K562 (cell line): ENCODE measurements around the gene GRIA4. TPM values are rescaled to one million over a fixed set of nuclear protein-coding genes. Genes with fewer than 3 reads are reported as not detected.

ENCODE experiments used
- BHLHE40 ChIP-seq: IDR thresholded peaks from 2 replicates; pipeline ENCODE4 v1.6.1; 2011; ENCODE audit warnings: low read length, improper control_type of control experiment
- FOSL1 ChIP-seq: fragments of 200-800 bp; sonication (Bioruptor generic); conservative IDR thresholded peaks from 2 replicates; pipeline ENCODE4 v1.6.1; 2016; ENCODE audit warnings: missing genetic modification characterization, missing compliant biosample characterization
- FOXA3 ChIP-seq, 2 experiments: fragments of 450-650 bp in 1 of 2; sonication (generic) in 1 of 2; formaldehyde crosslinking; IDR thresholded peaks in 1 of 2; conservative IDR thresholded peaks in 1 of 2; 2 replicates each; pipeline versions ENCODE4 v1.4.0 to v1.8.0; 2020 to 2022; ENCODE audit warnings: mild to moderate bottlenecking in 2 of 2, missing genetic modification reagents in 1 of 2
- MYBL2 ChIP-seq, 2 experiments: fragments of 450-650 bp in 1 of 2; sonication (generic) in 1 of 2; formaldehyde crosslinking in 1 of 2; IDR thresholded peaks; 2 replicates each; pipeline versions ENCODE4 v1.6.1 to v1.8.1; 2017 to 2022; ENCODE audit warnings: borderline replicate concordance in 1 of 2, inconsistent platforms in 1 of 2, low read depth in 1 of 2, mild to moderate bottlenecking in 1 of 2, missing genetic modification reagents in 1 of 2, moderate library complexity in 1 of 2
- PHTF2 ChIP-seq: fragments of 250-450 bp; sonication (Bioruptor Pico); IDR thresholded peaks from 2 replicates; pipeline ENCODE4 v1.5.0; 2021; ENCODE audit warnings: mild to moderate bottlenecking
- POLR2H ChIP-seq: IDR thresholded peaks from 2 replicates; pipeline ENCODE4 v1.6.1; 2016; ENCODE audit warnings: missing genetic modification characterization, low read depth, mild to moderate bottlenecking, control low read depth, missing compliant biosample characterization, moderate library complexity
- RBBP5 ChIP-seq: fragments of 200-600 bp; sonication (generic); IDR thresholded peaks from 2 replicates; pipeline ENCODE4 v1.6.1; 2012; ENCODE audit warnings: borderline replicate concordance, mild to moderate bottlenecking, low read length, control low read depth, inconsistent platforms; ENCODE audit not compliant: insufficient read depth, poor library complexity, severe bottlenecking
- TCFL5 ChIP-seq: fragments of 250-450 bp; sonication (Bioruptor Pico); conservative IDR thresholded peaks from 2 replicates; pipeline ENCODE4 v1.6.1; 2021; ENCODE audit warnings: mild to moderate bottlenecking, moderate library complexity, matching md5 sums
- XRCC3 ChIP-seq: fragments of 450-650 bp; IDR thresholded peaks from 2 replicates; pipeline ENCODE4 v1.6.1; 2017; ENCODE audit warnings: mild to moderate bottlenecking, moderate library complexity
- ZFP91 ChIP-seq: sonication (generic); formaldehyde crosslinking; IDR thresholded peaks from 2 replicates; pipeline ENCODE4 v1.8.0; 2022; ENCODE audit warnings: mild to moderate bottlenecking, missing genetic modification reagents
- ZNF12 ChIP-seq: sonication (generic); formaldehyde crosslinking; IDR thresholded peaks from 2 replicates; pipeline ENCODE4 v1.4.0; 2020; ENCODE audit warnings: mild to moderate bottlenecking, missing genetic modification reagents
- ZZZ3 ChIP-seq: fragments of 450-650 bp; IDR thresholded peaks from 2 replicates; pipeline ENCODE4 v1.6.1; 2016; ENCODE audit warnings: antibody characterized with exemption, mild to moderate bottlenecking, moderate library complexity
- polyA plus RNA-seq, 8 experiments: library from polyadenylated mRNA; depleted of rRNA in 4 of 8; stranded (reverse) in 5 of 8; unstranded in 3 of 8; fragments of >200 nt; fragmentation: Nextera tagmentation in 2 of 8; fragmentation: Illumina TruSeq in 1 of 8; extraction: Ambion mirVana in 2 of 8; extraction: Trizol in 1 of 8; gene quantifications; 2 replicates each; pipeline versions ENCODE4 v1.2.1 to v1.2.3, GENCODE V29; 2011 to 2014; ENCODE audit warnings: inconsistent platforms in 1 of 8, missing spikeins in 1 of 8
- total RNA-seq, 7 experiments: library from RNA; depleted of rRNA in 6 of 7; stranded (reverse); fragments of >200 nt in 6 of 7; fragmentation: Illumina TruSeq in 2 of 7; extraction: Trizol in 2 of 7; gene quantifications; 2 replicates each; pipeline versions ENCODE4 v1.2.1 to v1.2.3, GENCODE V29; 2011 to 2021; ENCODE audit warnings: low replicate concordance in 1 of 7
- TF ChIP-seq, protein P1 (sequence below): sonication (generic); formaldehyde crosslinking; IDR thresholded peaks from 2 replicates; pipeline ENCODE4 v1.8.0; 2022; ENCODE audit warnings: mild to moderate bottlenecking, missing genetic modification reagents
- TF ChIP-seq, protein P2 (sequence below): fragments of 250-450 bp; sonication (Bioruptor Pico); IDR thresholded peaks from 2 replicates; pipeline ENCODE4 v1.4.0; 2020; ENCODE audit warnings: mild to moderate bottlenecking
- TF ChIP-seq, protein P3 (sequence below): fragments of 150-350 bp; IDR thresholded peaks from 2 replicates; pipeline ENCODE4 v1.6.1; 2014; ENCODE audit warnings: low read depth, mild to moderate bottlenecking, low read length, borderline replicate concordance

Gene GRIA4
- total and polyA plus RNA-seq, 9 of the 15 experiments (the other 6 are each of a cell fraction or from before 2014, with no cell fraction given), result not detected

DNA sequence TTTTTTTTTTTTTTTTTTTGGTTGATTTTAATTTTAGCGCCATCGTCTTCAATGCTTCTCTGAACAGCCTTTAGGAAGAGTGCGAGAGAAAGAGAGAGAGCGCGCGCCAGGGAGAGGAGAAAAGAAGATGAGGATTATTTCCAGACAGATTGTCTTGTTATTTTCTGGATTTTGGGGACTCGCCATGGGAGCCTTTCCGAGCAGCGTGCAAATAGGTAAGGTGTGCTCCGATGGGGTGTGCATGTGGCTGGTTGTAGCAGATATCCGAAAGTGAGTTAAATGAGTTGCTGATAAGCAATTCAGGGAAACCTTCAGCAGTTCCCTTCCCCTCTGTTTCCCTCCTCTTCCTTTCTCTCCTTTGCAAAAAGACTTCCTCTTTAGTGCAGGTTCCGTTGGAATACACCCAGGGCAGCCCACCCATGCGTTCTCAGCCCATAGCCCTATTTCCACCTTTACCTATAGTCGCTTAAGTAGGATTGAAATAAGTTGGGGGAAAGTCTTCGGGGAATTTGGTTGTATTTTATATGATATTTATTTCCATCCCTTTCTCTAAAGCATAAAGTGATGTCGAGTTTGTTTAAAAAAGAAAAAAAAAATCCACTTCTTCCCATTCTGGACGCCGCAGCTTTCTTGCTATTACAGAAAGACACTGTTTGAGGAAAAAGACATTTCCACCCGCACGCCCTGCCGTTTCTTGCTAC, 1.1 kb downstream of the GRIA4 start (continued):
- TF ChIP-seq, protein P1, sequence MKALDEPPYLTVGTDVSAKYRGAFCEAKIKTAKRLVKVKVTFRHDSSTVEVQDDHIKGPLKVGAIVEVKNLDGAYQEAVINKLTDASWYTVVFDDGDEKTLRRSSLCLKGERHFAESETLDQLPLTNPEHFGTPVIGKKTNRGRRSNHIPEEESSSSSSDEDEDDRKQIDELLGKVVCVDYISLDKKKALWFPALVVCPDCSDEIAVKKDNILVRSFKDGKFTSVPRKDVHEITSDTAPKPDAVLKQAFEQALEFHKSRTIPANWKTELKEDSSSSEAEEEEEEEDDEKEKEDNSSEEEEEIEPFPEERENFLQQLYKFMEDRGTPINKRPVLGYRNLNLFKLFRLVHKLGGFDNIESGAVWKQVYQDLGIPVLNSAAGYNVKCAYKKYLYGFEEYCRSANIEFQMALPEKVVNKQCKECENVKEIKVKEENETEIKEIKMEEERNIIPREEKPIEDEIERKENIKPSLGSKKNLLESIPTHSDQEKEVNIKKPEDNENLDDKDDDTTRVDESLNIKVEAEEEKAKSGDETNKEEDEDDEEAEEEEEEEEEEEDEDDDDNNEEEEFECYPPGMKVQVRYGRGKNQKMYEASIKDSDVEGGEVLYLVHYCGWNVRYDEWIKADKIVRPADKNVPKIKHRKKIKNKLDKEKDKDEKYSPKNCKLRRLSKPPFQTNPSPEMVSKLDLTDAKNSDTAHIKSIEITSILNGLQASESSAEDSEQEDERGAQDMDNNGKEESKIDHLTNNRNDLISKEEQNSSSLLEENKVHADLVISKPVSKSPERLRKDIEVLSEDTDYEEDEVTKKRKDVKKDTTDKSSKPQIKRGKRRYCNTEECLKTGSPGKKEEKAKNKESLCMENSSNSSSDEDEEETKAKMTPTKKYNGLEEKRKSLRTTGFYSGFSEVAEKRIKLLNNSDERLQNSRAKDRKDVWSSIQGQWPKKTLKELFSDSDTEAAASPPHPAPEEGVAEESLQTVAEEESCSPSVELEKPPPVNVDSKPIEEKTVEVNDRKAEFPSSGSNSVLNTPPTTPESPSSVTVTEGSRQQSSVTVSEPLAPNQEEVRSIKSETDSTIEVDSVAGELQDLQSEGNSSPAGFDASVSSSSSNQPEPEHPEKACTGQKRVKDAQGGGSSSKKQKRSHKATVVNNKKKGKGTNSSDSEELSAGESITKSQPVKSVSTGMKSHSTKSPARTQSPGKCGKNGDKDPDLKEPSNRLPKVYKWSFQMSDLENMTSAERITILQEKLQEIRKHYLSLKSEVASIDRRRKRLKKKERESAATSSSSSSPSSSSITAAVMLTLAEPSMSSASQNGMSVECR, result no peak
- TF ChIP-seq RBBP5, result no peak
- no peak for TF ChIP-seq POLR2H
- TF ChIP-seq BHLHE40, result no peak
- TF ChIP-seq, protein P2, sequence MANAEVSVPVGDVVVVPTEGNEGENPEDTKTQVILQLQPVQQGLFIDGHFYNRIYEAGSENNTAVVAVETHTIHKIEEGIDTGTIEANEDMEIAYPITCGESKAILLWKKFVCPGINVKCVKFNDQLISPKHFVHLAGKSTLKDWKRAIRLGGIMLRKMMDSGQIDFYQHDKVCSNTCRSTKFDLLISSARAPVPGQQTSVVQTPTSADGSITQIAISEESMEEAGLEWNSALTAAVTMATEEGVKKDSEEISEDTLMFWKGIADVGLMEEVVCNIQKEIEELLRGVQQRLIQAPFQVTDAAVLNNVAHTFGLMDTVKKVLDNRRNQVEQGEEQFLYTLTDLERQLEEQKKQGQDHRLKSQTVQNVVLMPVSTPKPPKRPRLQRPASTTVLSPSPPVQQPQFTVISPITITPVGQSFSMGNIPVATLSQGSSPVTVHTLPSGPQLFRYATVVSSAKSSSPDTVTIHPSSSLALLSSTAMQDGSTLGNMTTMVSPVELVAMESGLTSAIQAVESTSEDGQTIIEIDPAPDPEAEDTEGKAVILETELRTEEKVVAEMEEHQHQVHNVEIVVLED (CRISPR knock-in tag), result no peak
- no peak for TF ChIP-seq ZZZ3
- TF ChIP-seq, protein P3, sequence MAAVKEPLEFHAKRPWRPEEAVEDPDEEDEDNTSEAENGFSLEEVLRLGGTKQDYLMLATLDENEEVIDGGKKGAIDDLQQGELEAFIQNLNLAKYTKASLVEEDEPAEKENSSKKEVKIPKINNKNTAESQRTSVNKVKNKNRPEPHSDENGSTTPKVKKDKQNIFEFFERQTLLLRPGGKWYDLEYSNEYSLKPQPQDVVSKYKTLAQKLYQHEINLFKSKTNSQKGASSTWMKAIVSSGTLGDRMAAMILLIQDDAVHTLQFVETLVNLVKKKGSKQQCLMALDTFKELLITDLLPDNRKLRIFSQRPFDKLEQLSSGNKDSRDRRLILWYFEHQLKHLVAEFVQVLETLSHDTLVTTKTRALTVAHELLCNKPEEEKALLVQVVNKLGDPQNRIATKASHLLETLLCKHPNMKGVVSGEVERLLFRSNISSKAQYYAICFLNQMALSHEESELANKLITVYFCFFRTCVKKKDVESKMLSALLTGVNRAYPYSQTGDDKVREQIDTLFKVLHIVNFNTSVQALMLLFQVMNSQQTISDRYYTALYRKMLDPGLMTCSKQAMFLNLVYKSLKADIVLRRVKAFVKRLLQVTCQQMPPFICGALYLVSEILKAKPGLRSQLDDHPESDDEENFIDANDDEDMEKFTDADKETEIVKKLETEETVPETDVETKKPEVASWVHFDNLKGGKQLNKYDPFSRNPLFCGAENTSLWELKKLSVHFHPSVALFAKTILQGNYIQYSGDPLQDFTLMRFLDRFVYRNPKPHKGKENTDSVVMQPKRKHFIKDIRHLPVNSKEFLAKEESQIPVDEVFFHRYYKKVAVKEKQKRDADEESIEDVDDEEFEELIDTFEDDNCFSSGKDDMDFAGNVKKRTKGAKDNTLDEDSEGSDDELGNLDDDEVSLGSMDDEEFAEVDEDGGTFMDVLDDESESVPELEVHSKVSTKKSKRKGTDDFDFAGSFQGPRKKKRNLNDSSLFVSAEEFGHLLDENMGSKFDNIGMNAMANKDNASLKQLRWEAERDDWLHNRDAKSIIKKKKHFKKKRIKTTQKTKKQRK, result no peak
- TF ChIP-seq ZFP91, result no peak
- TF ChIP-seq FOSL1 (tag), result no peak
- TF ChIP-seq ZNF12, result no peak
- TF ChIP-seq TCFL5 (CRISPR knock-in tag), result no peak
- TF ChIP-seq FOXA3 (CRISPR knock-in tag; conservative IDR thresholded peaks at IDR 0.05 in 1 of 2, IDR thresholded peaks at IDR 0.05 in 1 of 2), result no peak
- no peak for TF ChIP-seq PHTF2 (CRISPR knock-in tag)
- TF ChIP-seq MYBL2 (IDR thresholded peaks at IDR 0.05; ENCODE audit: low read depth), result no peak
- TF ChIP-seq MYBL2 (CRISPR knock-in tag; IDR thresholded peaks at IDR 0.05; ENCODE audit: borderline replicate concordance), result no peak
- no peak for TF ChIP-seq XRCC3
